H1 (cell line): Measurements from ENCODE around the gene STAT3. TPM values are rescaled to one million over a fixed set of nuclear protein-coding genes. Genes with fewer than 3 reads are reported as not detected.

Source experiments
- CTCF ChIA-PET: fragments of 300-600 bp; sonication (Branson Sonifier 250); formaldehyde crosslinking; loops from one replicate; lab custom pipeline; 2021; ENCODE audit not compliant: partially characterized antibody; lab: Charles Lee
- POLR2A ChIA-PET: fragments of 300-600 bp; sonication (Branson Sonifier 250); formaldehyde crosslinking; loops from one replicate; lab custom pipeline; 2021; ENCODE audit warnings: inconsistent platforms; ENCODE audit not compliant: partially characterized antibody; lab: Charles Lee
- DNase-seq, 2 experiments: peaks; one replicate each; pipeline versions ENCODE4 v3.0.0 to v3.0.0-alpha.2; 2010 to 2022; ENCODE audit warnings: low spot score in 2 of 2, low read depth in 1 of 2, mixed read lengths in 1 of 2
- FAIRE-seq: peaks from 2 replicates; lab custom pipeline; 2011; peaks lifted over from hg19 to GRCh38; lab: Jason Lieb, UNC
- H2AFZ ChIP-seq: 2 replicates; pipeline ENCODE4 v1.8.1; 2012; ENCODE audit warnings: low read length, inconsistent platforms
- H2AK5ac ChIP-seq: 2 replicates; pipeline ENCODE4 v1.6.1; 2013; ENCODE audit warnings: low read depth, low read length
- H2BK120ac ChIP-seq: replicated peaks from 2 replicates; pipeline ENCODE3; 2013; ENCODE audit warnings: low read depth, low read length, inconsistent platforms
- H2BK12ac ChIP-seq: 2 replicates; pipeline ENCODE4 v1.6.1; 2013; ENCODE audit warnings: low read depth, low read length
- H2BK15ac ChIP-seq: 2 replicates; pipeline ENCODE4 v1.6.1; 2013; ENCODE audit warnings: low read length
- H2BK20ac ChIP-seq: 2 replicates; pipeline ENCODE4 v1.6.1; 2013; ENCODE audit warnings: low read length
- H2BK5ac ChIP-seq: 2 replicates; pipeline ENCODE4 v1.6.1; 2013; ENCODE audit warnings: low read depth, low read length
- H3K14ac ChIP-seq: 2 replicates; pipeline ENCODE4 v1.6.1; 2013; ENCODE audit warnings: inconsistent platforms; ENCODE audit not compliant: insufficient read length
- H3K18ac ChIP-seq: 2 replicates; pipeline ENCODE4 v1.6.1; 2013; ENCODE audit warnings: low read length; ENCODE audit errors: extremely low read depth
- H3K23ac ChIP-seq: 2 replicates; pipeline ENCODE4 v1.6.1; 2013; ENCODE audit warnings: inconsistent platforms; ENCODE audit not compliant: insufficient read length
- H3K23me2 ChIP-seq: 2 replicates; pipeline ENCODE4 v1.6.1; 2013; ENCODE audit warnings: low read depth, low read length
- H3K27ac ChIP-seq: 2 replicates; pipeline ENCODE4 v1.6.1; 2011; ENCODE audit warnings: low read depth, low read length, inconsistent platforms
- H3K27me3 ChIP-seq, 4 experiments: replicated peaks in 1 of 4; 1 replicate in 1 of 4; 2 replicates in 3 of 4; pipeline versions ENCODE4 v1.6.1 to v1.8.1; 2011 to 2013; ENCODE audit warnings: low read length in 3 of 4, mild to moderate bottlenecking in 3 of 4, inconsistent platforms in 2 of 4, mixed read lengths in 2 of 4, moderate library complexity in 1 of 4; ENCODE audit not compliant: control insufficient read depth in 3 of 4, insufficient read depth in 3 of 4; ENCODE audit errors: extremely low read depth in 1 of 4
- H3K36me3 ChIP-seq, 4 experiments: 2 replicates each; pipeline versions ENCODE4 v1.6.1 to v1.8.1; 2011 to 2013; ENCODE audit warnings: mild to moderate bottlenecking in 4 of 4, low read length in 3 of 4, moderate library complexity in 2 of 4, control low read depth in 1 of 4, inconsistent platforms in 1 of 4; ENCODE audit not compliant: insufficient read depth in 4 of 4, control insufficient read depth in 2 of 4
- H3K4ac ChIP-seq: replicated peaks from 2 replicates; pipeline ENCODE3; 2013; ENCODE audit warnings: low read length, low read depth, mixed read lengths, inconsistent platforms; ENCODE audit not compliant: insufficient read length
- H3K4me1 ChIP-seq, 4 experiments: replicated peaks in 1 of 4; 1 replicate in 1 of 4; 2 replicates in 3 of 4; pipeline versions ENCODE4 v1.6.1 to v1.8.1; 2011 to 2013; ENCODE audit warnings: low read length in 3 of 4, inconsistent platforms in 2 of 4, mixed read lengths in 1 of 4; ENCODE audit not compliant: insufficient read depth in 4 of 4, control insufficient read depth in 3 of 4
- H3K4me2 ChIP-seq, 2 experiments: 2 replicates each; pipeline versions ENCODE4 v1.6.1 to v1.8.1; 2011 to 2013; ENCODE audit warnings: low read depth in 2 of 2, low read length in 2 of 2, control low read depth in 1 of 2, inconsistent platforms in 1 of 2, mild to moderate bottlenecking in 1 of 2; ENCODE audit not compliant: insufficient read depth in 1 of 2
- H3K4me3 ChIP-seq, 4 experiments: fragments of 200-600, 300-600 bp in 1 of 4; sonication (generic), shearing (Covaris generic), sonication (Bioruptor Twin) in 1 of 4; 2 replicates each; pipeline versions ENCODE4 v1.5.1 to v1.8.1; 2011 to 2016; ENCODE audit warnings: low read length in 4 of 4, low read depth in 3 of 4, control low read depth in 2 of 4, inconsistent platforms in 2 of 4, mild to moderate bottlenecking in 2 of 4, mixed read lengths in 1 of 4, moderate library complexity in 1 of 4; ENCODE audit not compliant: insufficient read depth in 2 of 4; ENCODE audit errors: extremely low read depth in 1 of 4
- H3K56ac ChIP-seq: replicated peaks from 2 replicates; pipeline ENCODE3; 2013; ENCODE audit warnings: low read depth, mild to moderate bottlenecking, mixed read lengths, low read length, inconsistent platforms; ENCODE audit not compliant: insufficient read length
- H3K79me1 ChIP-seq: 2 replicates; pipeline ENCODE4 v1.6.1; 2013; ENCODE audit warnings: low read depth, low read length, control low read depth
- H3K79me2 ChIP-seq, 2 experiments: 2 replicates each; pipeline versions ENCODE4 v1.6.1 to v1.8.1; 2012 to 2013; ENCODE audit warnings: low read length in 2 of 2, mild to moderate bottlenecking in 2 of 2, inconsistent platforms in 1 of 2; ENCODE audit not compliant: insufficient read depth in 2 of 2, control insufficient read depth in 1 of 2
- H3K9ac ChIP-seq, 4 experiments: replicated peaks in 1 of 4; 1 replicate in 1 of 4; 2 replicates in 3 of 4; pipeline versions ENCODE4 v1.6.1 to v1.8.1; 2011 to 2013; ENCODE audit warnings: low read depth in 3 of 4, low read length in 3 of 4, control low read depth in 2 of 4, mild to moderate bottlenecking in 2 of 4, moderate library complexity in 2 of 4, inconsistent platforms in 1 of 4; ENCODE audit errors: extremely low read depth in 1 of 4
- H3K9me3 ChIP-seq, 2 experiments: 2 replicates each; pipeline versions ENCODE4 v1.6.1 to v1.8.1; 2012 to 2013; ENCODE audit warnings: mild to moderate bottlenecking in 2 of 2, moderate library complexity in 2 of 2, control low read depth in 1 of 2, inconsistent platforms in 1 of 2, low read depth in 1 of 2, low read length in 1 of 2, mixed read lengths in 1 of 2; ENCODE audit not compliant: insufficient read depth in 2 of 2
- H4K20me1 ChIP-seq, 2 experiments: replicated peaks in 1 of 2; 2 replicates each; pipeline versions ENCODE3 to v1.8.1; 2011 to 2013; ENCODE audit warnings: inconsistent platforms in 2 of 2, low read length in 2 of 2, mild to moderate bottlenecking in 1 of 2; ENCODE audit not compliant: insufficient read depth in 2 of 2, control insufficient read depth in 1 of 2
- H4K5ac ChIP-seq: 2 replicates; pipeline ENCODE4 v1.6.1; 2013; ENCODE audit warnings: low read length, low read depth, mixed read lengths, inconsistent platforms; ENCODE audit not compliant: insufficient read length
- H4K8ac ChIP-seq: 2 replicates; pipeline ENCODE4 v1.8.0; 2013; ENCODE audit warnings: mild to moderate bottlenecking, moderate library complexity, low read length, inconsistent platforms; ENCODE audit not compliant: insufficient read depth; ENCODE audit errors: extremely low read depth
- H4K91ac ChIP-seq: replicated peaks from 2 replicates; pipeline ENCODE3; 2013; ENCODE audit warnings: low read length, mixed read lengths, inconsistent platforms; ENCODE audit not compliant: insufficient read length
- ASH2L ChIP-seq: fragments of 200-600, 300-600 bp; sonication (generic); IDR thresholded peaks from one replicate; pipeline ENCODE4 v1.7.1; 2017; ENCODE audit warnings: low read length
- BACH1 ChIP-seq: IDR thresholded peaks from 2 replicates; pipeline ENCODE4 v1.6.1; 2012; ENCODE audit warnings: low read length, improper control_type of control experiment
- CHD2 ChIP-seq: IDR thresholded peaks from 2 replicates; pipeline ENCODE4 v1.6.1; 2012; ENCODE audit warnings: low read length, improper control_type of control experiment
- JUN ChIP-seq: IDR thresholded peaks from 2 replicates; pipeline ENCODE4 v1.6.1; 2011; ENCODE audit warnings: low read depth, mild to moderate bottlenecking, improper control_type of control experiment, low read length
- KDM1A ChIP-seq: fragments of 200-600, 300-600 bp; sonication (generic); IDR thresholded peaks from 2 replicates; pipeline ENCODE4 v1.7.1; 2016; ENCODE audit warnings: mild to moderate bottlenecking, low read length, borderline replicate concordance
- RNF2 ChIP-seq: fragments of 200-900, 300-1000 bp; sonication (generic); IDR thresholded peaks from 2 replicates; pipeline ENCODE4 v1.7.1; 2016; ENCODE audit warnings: borderline replicate concordance, low read depth, mild to moderate bottlenecking, antibody characterized with exemption, low read length; ENCODE audit not compliant: poor library complexity, severe bottlenecking; ENCODE audit errors: missing control alignments
- SUZ12 ChIP-seq: fragments of 200-600 bp; sonication (generic); IDR thresholded peaks from 2 replicates; pipeline ENCODE4 v1.6.1; 2012; ENCODE audit warnings: mild to moderate bottlenecking, inconsistent platforms, low read length, moderate library complexity, mixed read lengths
- WGBS, 2 experiments: shearing (Covaris generic) in 1 of 2; methylation state at CpG; one replicate each; pipeline versions ENCODE4 v1.1.6 to v1.1.7; 2013 to 2015; ENCODE audit warnings: low lambda C conversion rate in 2 of 2, mixed read lengths in 2 of 2, inconsistent platforms in 1 of 2, low coverage in 1 of 2, missing lambda C conversion rate in 1 of 2; ENCODE audit not compliant: insufficient replicate concordance in 2 of 2, insufficient coverage in 1 of 2, insufficient read length in 1 of 2; ENCODE audit errors: extremely low coverage in 1 of 2, missing lambda C conversion rate in 1 of 2; 5-methylcytosine and 5-hydroxymethylcytosine counted together
- polyA plus RNA-seq, 7 experiments: library from polyadenylated mRNA; depleted of rRNA in 3 of 7; stranded (reverse) in 5 of 7; unstranded in 2 of 7; fragments of >200 nt in 5 of 7; fragments of 200-250 nt in 2 of 7; gene quantifications; 1 replicate in 5 of 7; 2 replicates in 1 of 7; 4 replicates in 1 of 7; pipeline versions ENCODE4 v1.2.1 to v1.2.3, GENCODE V29; 2011 to 2013; ENCODE audit warnings: missing spikeins in 2 of 7, mixed read lengths in 2 of 7
- total RNA-seq: library from RNA; stranded (reverse); fragmentation: NEBNext Ultra II Directional; extraction: Animal tissue kit (Norgen Biotek cat#: 25700); gene quantifications from 2 replicates; pipeline ENCODE4 v1.2.1, GENCODE V29; 2021
- TF ChIP-seq, protein P1 (sequence below): IDR thresholded peaks from 2 replicates; pipeline ENCODE4 v1.6.1; 2012; ENCODE audit warnings: inconsistent platforms
- TF ChIP-seq, protein P2 (sequence below): IDR thresholded peaks from 2 replicates; pipeline ENCODE4 v1.6.1; 2012; ENCODE audit warnings: inconsistent platforms

STAT3 gene
- total and polyA plus RNA-seq, 2 of the 8 experiments (the other 6 are each of a cell fraction or from before 2014, with no cell fraction given): 38.4 to 94.1 TPM

DNA sequence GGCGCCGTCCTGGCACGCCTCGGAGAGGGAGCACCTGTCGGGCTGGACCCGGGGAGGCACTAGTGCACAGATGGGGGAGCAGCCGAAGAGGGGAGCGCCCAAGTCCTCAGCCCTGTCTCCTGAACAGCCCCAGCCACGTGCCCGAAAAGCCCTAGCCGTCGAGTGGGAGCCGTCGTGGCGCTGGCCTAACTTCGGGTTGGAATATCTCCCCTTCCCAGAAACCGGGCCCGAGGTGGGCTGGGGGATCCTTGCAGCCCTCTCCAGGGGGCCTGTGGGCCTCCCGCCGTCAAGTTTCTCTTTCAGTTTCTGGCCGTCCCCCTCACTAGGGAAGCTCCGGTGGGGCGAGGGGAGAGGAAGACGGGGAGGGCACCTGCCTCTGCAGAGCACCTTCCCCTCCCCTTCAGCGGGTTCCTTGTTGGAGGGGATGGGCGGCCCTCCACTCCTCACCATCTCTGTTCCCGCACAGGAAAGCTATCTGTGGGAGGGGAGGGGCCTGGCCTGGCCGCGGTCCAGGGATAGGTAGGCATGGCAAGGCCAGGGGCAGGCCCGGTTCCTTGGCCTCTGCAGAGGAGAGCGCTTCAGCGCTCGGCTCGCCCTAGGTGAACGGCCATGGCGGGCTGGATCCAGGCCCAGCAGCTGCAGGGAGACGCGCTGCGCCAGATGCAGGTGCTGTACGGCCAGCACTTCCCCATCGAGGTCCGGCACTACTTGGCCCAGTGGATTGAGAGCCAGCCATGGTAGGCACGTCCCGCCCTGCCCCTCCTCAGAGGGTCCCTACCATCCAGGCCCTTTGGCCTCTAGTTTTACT is 99.2 kb downstream of the STAT3 start:
- Histone ChIP-seq H3K79me1 (no peaks in the 10 kb centered on the region), H3K56ac (no peak overlapping the region), H3K79me2 (no peaks in the 10 kb centered on the region), H2AK5ac (no peak overlapping the region), H3K9ac (peak overlapping the region in 1 of 4 experiments; percentile 8; a peak in 3 of 7 replicates), H3K23ac (no peak overlapping the region), H2BK20ac (0 out of 2 replicates have a peak overlapping the region, but pooled peaks have one; percentile 48), H4K20me1 (no peaks in the 10 kb centered on the region), H3K27ac (no peak overlapping the region), H2BK15ac (peak overlapping the region; percentile 29; the same call in 1 of the 2 replicates), H3K9me3 (no peaks in the 10 kb centered on the region), H3K27me3 (peaks cover 7 to 30% (median 25%) of the 10 kb centered on the region in 4 experiments), H3K4me3 (peak overlapping the region in 3 of 4 experiments; percentile 19 to 65 (median 29); a peak in 5 of 8 replicates), H2BK5ac (no peak overlapping the region), H3K4me2 (peak overlapping the region; percentile 5 to 64; a peak in 3 of 4 replicates), H2BK120ac (no peak overlapping the region), H4K8ac (peak overlapping the region; percentile 28; the same call in 1 of the 2 replicates), H4K5ac (no peak overlapping the region), H3K23me2 (no peaks in the 10 kb centered on the region; the same call in 1 of the 2 replicates), H2AFZ (no peak overlapping the region; the same call in 1 of the 2 replicates), H3K14ac (no peak overlapping the region), H4K91ac (no peak overlapping the region), H3K4ac (no peak overlapping the region), H3K4me1 (peaks cover 0 to 11% (median 8%) of the 10 kb centered on the region in 4 experiments; a peak in 5 of 7 replicates), H2BK12ac (peak overlapping the region; percentile 10; the same call in 1 of the 2 replicates), H3K36me3 (no peaks in the 10 kb centered on the region), H3K18ac (no peak overlapping the region; the same call in 1 of the 2 replicates)
- CTCF ChIA-PET: interaction anchor here (1.1 to 1.8 kb wide), 7 partner anchors 13 to 139 kb away, joined by 3 to 5 read pairs (median 4); no protein-coding TSS in a partner anchor
- POLR2A ChIA-PET: interaction anchor here (0.9 to 5.0 kb wide), 7 partner anchors 9 to 142 kb away, joined by 3 to 33 read pairs (median 4); partner anchors contain the start of genes CAVIN1 and GHDC
- FAIRE-seq (no peak), DNase-seq (peak in 1 of 2 experiments; percentile 62)
- 58% methylated on average over 39 of the region's 44 CpGs; no CpG with 5 or more reads in 1 of the 2 experiments for WGBS, 2 experiments
- no peak for TF ChIP-seq JUN
- TF ChIP-seq ASH2L: peak; percentile 11
- TF ChIP-seq KDM1A: peak; percentile 12; the same call in 1 of the 2 replicates
- peak; percentile 75 for TF ChIP-seq RNF2
- TF ChIP-seq SUZ12: peak; percentile 48; the same call in 1 of the 2 replicates
- TF ChIP-seq CHD2: no peak
- TF ChIP-seq BACH1: no peak
- TF ChIP-seq, protein P1, sequence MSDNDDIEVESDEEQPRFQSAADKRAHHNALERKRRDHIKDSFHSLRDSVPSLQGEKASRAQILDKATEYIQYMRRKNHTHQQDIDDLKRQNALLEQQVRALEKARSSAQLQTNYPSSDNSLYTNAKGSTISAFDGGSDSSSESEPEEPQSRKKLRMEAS: peak; percentile 97
- TF ChIP-seq, protein P2, sequence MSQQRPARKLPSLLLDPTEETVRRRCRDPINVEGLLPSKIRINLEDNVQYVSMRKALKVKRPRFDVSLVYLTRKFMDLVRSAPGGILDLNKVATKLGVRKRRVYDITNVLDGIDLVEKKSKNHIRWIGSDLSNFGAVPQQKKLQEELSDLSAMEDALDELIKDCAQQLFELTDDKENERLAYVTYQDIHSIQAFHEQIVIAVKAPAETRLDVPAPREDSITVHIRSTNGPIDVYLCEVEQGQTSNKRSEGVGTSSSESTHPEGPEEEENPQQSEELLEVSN: peak; percentile 95
